Activated naive CD8-positive, alpha-beta T cell treated with anti-CD3 and anti-CD28 coated beads, Interleukin-2, amount 50 U/mL, for 16 hours (primary cell): ENCODE measurements around the gene EPB41L3.
"Not testable (repeated sequence)": the region's sequence is repeated elsewhere in the genome, so short reads cannot be mapped to it uniquely, and the experiment has no call there.

ENCODE experiments used
- DNase-seq: peaks from one replicate; pipeline ENCODE4 v3.0.0-alpha.2; 2020; ENCODE audit warnings: low read depth, low spot score

The EPB41L3 gene

GRCh38 chr18:5498452-5498851 is 45.3 kb downstream of the EPB41L3 start:
- DNase-seq, result no peak

GRCh38 chr18:5496305-5496704 is 47.5 kb downstream of the EPB41L3 start:
- DNase-seq, result no peak

- no peak for DNase-seq
These were observed 52.9 kb downstream of the EPB41L3 start for GRCh38 chr18:5490753-5491480.

GRCh38 chr18:5488844-5489243 is 55.0 kb downstream of the EPB41L3 start:
- DNase-seq, result no peak

- not testable (repeated sequence) for DNase-seq
These were observed 55.8 kb downstream of the EPB41L3 start for GRCh38 chr18:5488044-5488443.

- DNase-seq, result no peak
These were observed 59.3 kb downstream of the EPB41L3 start for GRCh38 chr18:5484526-5484925.

GRCh38 chr18:5481621-5482020 is 62.2 kb downstream of the EPB41L3 start:
- DNase-seq, result no peak

GRCh38 chr18:5478261-5478660 is 65.5 kb downstream of the EPB41L3 start:
- no peak for DNase-seq

- DNase-seq, result no peak
These were observed 66.6 kb downstream of the EPB41L3 start for GRCh38 chr18:5476961-5477800.

- DNase-seq, result no peak
These were observed 68.5 kb downstream of the EPB41L3 start for GRCh38 chr18:5475267-5475666.

GRCh38 chr18:5469340-5469739 is 74.5 kb downstream of the EPB41L3 start:
- no peak for DNase-seq

- no peak for DNase-seq
These were observed 75.4 kb downstream of the EPB41L3 start for GRCh38 chr18:5468394-5468793.

GRCh38 chr18:5467671-5468070 is 76.1 kb downstream of the EPB41L3 start:
- DNase-seq, result no peak

GRCh38 chr18:5466256-5466655 is 77.5 kb downstream of the EPB41L3 start:
- DNase-seq, result no peak

- no peak for DNase-seq
These were observed 79.5 kb downstream of the EPB41L3 start for GRCh38 chr18:5464251-5464650.

- DNase-seq, result no peak
These were observed 80.0 kb downstream of the EPB41L3 start for GRCh38 chr18:5463831-5464230.

GRCh38 chr18:5463390-5463789 is 80.4 kb downstream of the EPB41L3 start:
- no peak for DNase-seq

GRCh38 chr18:5462227-5462626 is 81.6 kb downstream of the EPB41L3 start:
- DNase-seq, result no peak

GRCh38 chr18:5461041-5461440 is 82.8 kb downstream of the EPB41L3 start:
- no peak for DNase-seq

- DNase-seq, result no peak
These were observed 86.3 kb downstream of the EPB41L3 start for GRCh38 chr18:5457462-5457957.

GRCh38 chr18:5456577-5457461 is 87.0 kb downstream of the EPB41L3 start:
- no peak for DNase-seq

- no peak for DNase-seq
These were observed 88.1 kb downstream of the EPB41L3 start for GRCh38 chr18:5455674-5456073.
